Activated T-helper 2 cell treated with anti-CD3 and anti-CD28 coated beads, Interferon-gamma antibody, Interleukin-2, Interleukin-4, amounts not matched to agents 10 μg/mL and 5 μg/mL and 100 μg/mL, durations not matched to agents 14 hours and 24 hours and 36 hours (primary cell): ENCODE data around the gene TMEM225B. TPM values are rescaled to one million over a fixed set of nuclear protein-coding genes. Genes with fewer than 3 reads are reported as not detected.

Experiments used
- DNase-seq: peaks from one replicate; pipeline ENCODE4 v3.0.0; 2021; ENCODE audit warnings: low spot score
- H3K27ac Mint-ChIP-seq: one replicate; pipeline ENCODE4 v1.8.0; 2021; ENCODE audit warnings: mixed read lengths
- H3K27me3 Mint-ChIP-seq: one replicate; pipeline ENCODE4 v1.8.0; 2021; ENCODE audit warnings: low read depth, mixed read lengths
- H3K36me3 Mint-ChIP-seq: one replicate; pipeline ENCODE4 v1.8.0; 2021; ENCODE audit warnings: low read depth, mixed read lengths
- H3K4me1 Mint-ChIP-seq: one replicate; pipeline ENCODE4 v1.8.0; 2021; ENCODE audit warnings: low read depth, mixed read lengths
- H3K4me3 Mint-ChIP-seq: one replicate; pipeline ENCODE4 v1.8.0; 2021; ENCODE audit warnings: low read depth, mild to moderate bottlenecking, moderate library complexity, mixed read lengths
- H3K9me3 Mint-ChIP-seq: one replicate; pipeline ENCODE4 v1.8.0; 2021; ENCODE audit warnings: mixed read lengths
- intact Hi-C: fragments of 100-400 bp; cut with micrococcal nuclease; formaldehyde crosslinking; loops from one replicate; pipeline ENCODE4 v1.15.1; 2023
- total RNA-seq: library from RNA; stranded (reverse); gene quantifications from 2 replicates; pipeline ENCODE4 v1.2.3, GENCODE V29; 2022

The TMEM225B gene
- total RNA-seq, 1 donor from 2014 or later, result 1.9 TPM

DNA sequence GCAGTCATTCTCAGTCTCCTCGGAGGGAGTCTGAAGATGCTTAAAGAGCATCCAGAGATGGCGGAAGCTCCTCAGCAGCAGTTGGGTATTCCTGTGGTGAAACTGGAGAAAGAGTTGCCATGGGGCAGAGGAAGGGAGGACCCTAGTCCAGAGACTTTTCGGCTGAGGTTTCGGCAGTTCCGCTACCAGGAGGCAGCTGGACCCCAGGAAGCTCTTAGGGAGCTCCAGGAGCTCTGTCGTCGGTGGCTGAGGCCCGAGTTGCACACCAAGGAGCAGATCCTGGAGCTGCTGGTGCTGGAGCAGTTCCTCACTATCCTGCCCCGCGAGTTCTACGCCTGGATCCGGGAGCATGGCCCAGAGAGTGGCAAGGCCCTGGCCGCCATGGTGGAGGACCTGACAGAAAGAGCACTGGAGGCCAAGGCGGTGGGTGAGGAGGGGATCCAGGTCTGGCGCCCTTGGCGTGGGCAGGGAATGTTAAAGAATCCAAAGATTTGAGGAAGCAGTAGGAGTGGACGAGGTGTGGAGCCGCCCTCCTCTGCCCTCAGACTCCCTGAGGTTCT, 21.6 kb downstream of the TMEM225B start:
- DNase-seq, result no peak
- Mint-ChIP-seq H3K4me3 (peak overlapping the region; percentile 92), H3K27ac (peak overlapping the region; percentile 91), H3K9me3 (no peaks in the 10 kb centered on the region), H3K27me3 (peaks cover 4% of the 10 kb centered on the region), H3K4me1 (peaks cover 67% of the 10 kb centered on the region), H3K36me3 (peaks cover 71% of the 10 kb centered on the region)
- intact Hi-C loops, result loop anchor here (5.0 to 10.0 kb wide), 2 partner anchors 168 to 465 kb away; partner anchors contain the start of genes COPS6 and ZNF3

GRCh38 chr7:99621271-99621670, 23.2 kb downstream of the TMEM225B start:
- Mint-ChIP-seq H3K27ac (peak overlapping the region; percentile 58), H3K27me3 (no peaks in the 10 kb centered on the region), H3K4me3 (no peak overlapping the region), H3K4me1 (peaks cover 74% of the 10 kb centered on the region), H3K36me3 (peaks cover 87% of the 10 kb centered on the region), H3K9me3 (no peaks in the 10 kb centered on the region)
- DNase-seq, result no peak
- intact Hi-C loops, result loop anchor here (5.0 to 10.0 kb wide), 2 partner anchors 166 to 464 kb away; partner anchors contain the start of genes COPS6 and ZNF3

GRCh38 chr7:99622596-99622995, 24.5 kb downstream of the TMEM225B start:
- intact Hi-C loops, result loop anchor here (5.0 to 10.0 kb wide), 2 partner anchors 165 to 462 kb away; partner anchors contain the start of genes COPS6 and ZNF3

GRCh38 chr7:99623091-99623693, 25.1 kb downstream of the TMEM225B start:
- H3K27me3 Mint-ChIP-seq, result no peaks in the 10 kb centered on the region

More at GRCh38 chr7:99622596-99622995, 24.5 kb downstream of the TMEM225B start:
- Mint-ChIP-seq H3K27ac (peak overlapping the region; percentile 97), H3K27me3 (no peaks in the 10 kb centered on the region), H3K9me3 (no peaks in the 10 kb centered on the region), H3K4me1 (peaks cover 76% of the 10 kb centered on the region), H3K4me3 (peak overlapping the region; percentile 91), H3K36me3 (peaks cover 94% of the 10 kb centered on the region)
- no peak for DNase-seq

DNA sequence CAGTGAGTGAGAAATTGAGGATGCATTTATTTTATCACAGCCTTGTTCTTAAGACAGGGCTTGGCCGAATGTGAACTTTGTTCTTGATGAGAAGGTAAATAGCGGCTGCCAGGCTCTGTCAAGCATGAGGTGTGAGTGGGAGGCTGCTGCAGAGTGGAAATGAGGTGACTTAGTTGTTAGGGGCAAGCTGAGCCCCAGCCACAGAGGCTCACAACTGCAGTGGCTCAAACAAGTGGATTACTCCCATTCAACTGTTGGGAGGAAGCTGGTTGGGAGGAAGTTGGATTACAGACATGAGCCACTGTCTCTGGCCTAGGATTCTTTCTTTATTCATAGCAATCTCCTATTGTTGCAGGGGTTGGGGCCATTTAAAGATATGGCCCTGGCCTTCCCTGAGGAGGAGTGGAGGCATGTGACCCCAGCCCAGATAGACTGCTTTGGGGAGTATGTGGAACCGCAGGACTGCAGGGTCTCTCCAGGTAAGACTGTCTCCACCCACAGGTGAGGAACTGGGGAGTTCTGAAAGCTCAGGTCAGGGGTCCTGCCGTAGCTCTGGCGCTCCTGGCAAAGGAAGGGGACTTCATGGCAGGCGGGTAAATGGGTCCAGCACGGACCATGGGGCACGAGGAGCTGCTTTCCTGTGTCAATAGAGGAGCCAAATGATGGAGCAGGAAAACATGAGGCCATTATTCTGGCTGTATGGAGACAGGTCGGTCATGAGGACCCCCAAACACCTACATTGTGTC, 25.8 kb downstream of the TMEM225B start:
- intact Hi-C loops, result loop anchor here (1.0 to 10.0 kb wide), 3 partner anchors 13 to 461 kb away; partner anchors contain the start of genes COPS6 and ZNF3
- Mint-ChIP-seq H3K4me1 (peaks cover 70% of the 10 kb centered on the region), H3K9me3 (no peaks in the 10 kb centered on the region), H3K27ac (peak overlapping the region; percentile 97), H3K36me3 (peaks cover 92% of the 10 kb centered on the region), H3K4me3 (peak overlapping the region; percentile 91), H3K27me3 (no peaks in the 10 kb centered on the region)
- no peak for DNase-seq

More at GRCh38 chr7:99623091-99623693, 25.1 kb downstream of the TMEM225B start:
- intact Hi-C loops, result loop anchor here (1.0 to 10.0 kb wide), 3 partner anchors 14 to 462 kb away; partner anchors contain the start of genes COPS6 and ZNF3
- no peak for DNase-seq
- Mint-ChIP-seq H3K36me3 (peaks cover 92% of the 10 kb centered on the region), H3K27ac (peak overlapping the region; percentile 97), H3K4me3 (peak overlapping the region; percentile 91), H3K4me1 (peaks cover 70% of the 10 kb centered on the region), H3K9me3 (no peaks in the 10 kb centered on the region)

DNA sequence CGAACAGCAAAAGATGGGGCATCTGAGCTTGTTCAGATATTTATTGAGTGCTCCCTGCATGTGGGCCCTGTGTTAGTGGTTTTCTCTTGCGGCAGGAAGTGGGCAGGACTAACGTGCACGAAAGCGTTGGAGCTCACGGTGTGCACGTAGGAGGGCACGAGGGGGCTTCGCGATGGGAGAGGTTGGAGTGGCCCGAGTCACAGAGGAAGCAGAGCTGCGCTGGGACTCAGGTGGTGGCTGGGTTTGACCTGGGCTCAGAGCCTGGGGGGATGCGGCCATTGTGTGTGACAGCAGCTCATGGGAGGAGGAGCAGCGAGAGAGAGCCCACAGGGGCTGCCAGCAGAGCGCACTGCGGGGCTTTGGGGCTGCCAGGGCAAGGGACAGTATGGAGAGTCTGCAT, 26.4 kb downstream of the TMEM225B start:
- Mint-ChIP-seq H3K4me3 (peak overlapping the region; percentile 91), H3K4me1 (peaks cover 64% of the 10 kb centered on the region), H3K36me3 (peaks cover 92% of the 10 kb centered on the region), H3K27me3 (no peaks in the 10 kb centered on the region), H3K27ac (peak overlapping the region; percentile 97), H3K9me3 (no peaks in the 10 kb centered on the region)
- peak; percentile 72 for DNase-seq
- intact Hi-C loops, result loop anchor here (5.0 to 10.0 kb wide), 2 partner anchors 163 to 460 kb away; partner anchors contain the start of genes COPS6 and ZNF3

DNA sequence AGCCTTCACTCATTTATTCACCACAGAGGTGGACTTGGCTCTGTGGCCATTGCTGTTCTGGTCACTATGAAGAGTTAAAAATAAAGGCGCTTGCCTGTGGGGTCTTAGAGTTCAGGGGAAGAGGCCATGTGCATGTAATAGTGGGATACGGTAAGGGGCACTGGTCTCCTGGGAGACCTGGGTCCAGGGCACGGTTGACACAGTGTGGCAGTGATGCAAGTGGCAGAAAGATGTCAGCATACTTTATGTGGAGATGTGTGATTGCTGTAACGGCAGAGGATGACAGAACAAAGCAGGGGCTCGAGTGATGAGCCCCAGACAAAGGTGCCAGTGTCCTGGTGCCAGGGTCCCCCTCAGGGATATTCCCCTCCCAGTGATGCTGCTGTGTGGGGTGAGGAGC, 27.3 kb downstream of the TMEM225B start:
- intact Hi-C loops, result loop anchor here (10.0 kb wide), 1 partner anchor 459 kb away; the partner anchor contains the start of genes COPS6 and ZNF3
- DNase-seq, result no peak
- peaks cover 94% of the 10 kb centered on the region for H3K36me3 Mint-ChIP-seq
- no peaks in the 10 kb centered on the region for H3K27me3 Mint-ChIP-seq
- peak overlapping the region; percentile 91 for H3K4me3 Mint-ChIP-seq
- peak overlapping the region; percentile 97 for H3K27ac Mint-ChIP-seq
- no peaks in the 10 kb centered on the region for H3K9me3 Mint-ChIP-seq
- peaks cover 65% of the 10 kb centered on the region for H3K4me1 Mint-ChIP-seq

GRCh38 chr7:99625961-99626360, 27.9 kb downstream of the TMEM225B start:
- peak overlapping the region; percentile 91 for H3K4me3 Mint-ChIP-seq
- no peaks in the 10 kb centered on the region for H3K27me3 Mint-ChIP-seq
- intact Hi-C loops, result loop anchor here (10.0 kb wide), 1 partner anchor 459 kb away; the partner anchor contains the start of genes COPS6 and ZNF3
- H3K27ac Mint-ChIP-seq, result peak overlapping the region; percentile 38
- H3K9me3 Mint-ChIP-seq, result no peaks in the 10 kb centered on the region
- peaks cover 70% of the 10 kb centered on the region for H3K4me1 Mint-ChIP-seq
- DNase-seq, result no peak
- H3K36me3 Mint-ChIP-seq, result peaks cover 94% of the 10 kb centered on the region

DNA sequence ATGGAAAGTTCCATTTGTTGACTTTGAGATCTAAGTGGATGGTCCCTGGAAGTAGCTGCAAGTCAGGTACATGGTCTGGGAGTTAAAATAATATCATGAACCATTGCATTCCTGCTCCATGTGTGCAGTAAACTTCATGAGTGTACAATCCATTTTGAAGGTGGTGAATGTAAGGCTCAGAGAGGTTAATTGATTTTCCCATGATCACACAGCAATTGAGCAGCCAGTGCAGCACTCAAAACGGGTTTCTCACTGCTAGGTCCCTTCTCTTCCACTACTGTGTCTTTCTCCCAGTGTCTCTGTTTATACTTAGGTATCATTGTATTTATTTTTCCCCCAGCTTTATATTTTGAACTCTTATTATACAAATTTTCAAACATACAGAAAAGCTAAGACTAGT, 28.6 kb downstream of the TMEM225B start:
- intact Hi-C loops, result loop anchor here (10.0 kb wide), 1 partner anchor 458 kb away; the partner anchor contains the start of genes COPS6 and ZNF3
- peaks cover 94% of the 10 kb centered on the region for H3K36me3 Mint-ChIP-seq
- no peaks in the 10 kb centered on the region for H3K9me3 Mint-ChIP-seq
- no peaks in the 10 kb centered on the region for H3K27me3 Mint-ChIP-seq
- H3K4me3 Mint-ChIP-seq, result no peak overlapping the region
- peaks cover 69% of the 10 kb centered on the region for H3K4me1 Mint-ChIP-seq
- H3K27ac Mint-ChIP-seq, result peak overlapping the region; percentile 38
- DNase-seq, result no peak

- Mint-ChIP-seq H3K27ac (no peak overlapping the region), H3K27me3 (no peaks in the 10 kb centered on the region), H3K9me3 (no peaks in the 10 kb centered on the region)
These were observed 29.4 kb downstream of the TMEM225B start for GRCh38 chr7:99627513-99627912.

GRCh38 chr7:99628471-99629465, 30.7 kb downstream of the TMEM225B start:
- H3K36me3 Mint-ChIP-seq, result peaks cover 90% of the 10 kb centered on the region
- H3K9me3 Mint-ChIP-seq, result no peaks in the 10 kb centered on the region
- peak overlapping the region; percentile 39 for H3K27ac Mint-ChIP-seq
- intact Hi-C loops, result loop anchor here (10.0 kb wide), 1 partner anchor 456 kb away; the partner anchor contains the start of genes COPS6 and ZNF3
- no peak overlapping the region for H3K4me3 Mint-ChIP-seq
- H3K4me1 Mint-ChIP-seq, result peaks cover 52% of the 10 kb centered on the region
- H3K27me3 Mint-ChIP-seq, result no peaks in the 10 kb centered on the region
- no peak for DNase-seq

More at GRCh38 chr7:99627513-99627912, 29.4 kb downstream of the TMEM225B start:
- intact Hi-C loops, result loop anchor here (10.0 kb wide), 1 partner anchor 457 kb away; the partner anchor contains the start of genes COPS6 and ZNF3
- Mint-ChIP-seq H3K4me3 (no peak overlapping the region), H3K4me1 (peaks cover 64% of the 10 kb centered on the region), H3K36me3 (peaks cover 92% of the 10 kb centered on the region)
- DNase-seq, result no peak
